HG02870 (cell line): ENCODE results near the gene DQX1.
"Not testable (repeated sequence)": the region's sequence is repeated elsewhere in the genome, so short reads cannot be mapped to it uniquely, and the experiment has no call there.

Experiments
- ATAC-seq: cut with Tn5 transposase; IDR thresholded peaks from one replicate; pipeline ENCODE4 v1.9.1; 2021; ENCODE audit warnings: mild to moderate bottlenecking, moderate library complexity; ENCODE audit not compliant: unreplicated experiment

The DQX1 gene

DNA sequence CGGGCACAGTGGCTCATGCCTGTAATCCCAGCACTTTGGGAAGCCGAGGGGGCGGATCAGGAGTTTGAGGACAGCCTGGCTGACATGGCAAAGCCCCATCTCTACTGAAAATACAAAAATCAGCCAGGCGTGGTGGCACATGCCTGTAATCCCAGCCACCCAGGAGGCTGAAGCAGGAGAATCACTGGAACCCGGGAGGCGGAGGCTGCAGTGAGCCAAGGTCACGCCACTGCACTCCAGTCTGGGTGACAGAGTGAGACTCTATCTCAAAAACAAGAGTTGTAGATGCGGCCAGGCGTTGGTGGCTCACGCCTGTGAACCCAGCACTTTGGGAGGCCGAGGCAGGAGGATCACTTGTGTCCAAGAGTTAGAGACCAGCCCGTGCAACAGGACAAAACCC, 55.3 kb downstream of the DQX1 start:
- not testable (repeated sequence) for ATAC-seq
